22Rv1 (cell line): Measurements from ENCODE around the gene IL34.

Experiments
- H3K27ac ChIP-seq: fragments of 450-650 bp; 2 replicates; pipeline ENCODE4 v1.5.1; 2017
- ZFX ChIP-seq: fragments of 450-650 bp; IDR thresholded peaks from 2 replicates; pipeline ENCODE4 v1.6.1; 2017; ENCODE audit warnings: antibody characterized with exemption, borderline replicate concordance
- TF ChIP-seq, protein P1 (sequence below): fragments of 450-650 bp; IDR thresholded peaks from 2 replicates; pipeline ENCODE4 v1.5.1; 2017; ENCODE audit warnings: mild to moderate bottlenecking

Gene IL34

DNA sequence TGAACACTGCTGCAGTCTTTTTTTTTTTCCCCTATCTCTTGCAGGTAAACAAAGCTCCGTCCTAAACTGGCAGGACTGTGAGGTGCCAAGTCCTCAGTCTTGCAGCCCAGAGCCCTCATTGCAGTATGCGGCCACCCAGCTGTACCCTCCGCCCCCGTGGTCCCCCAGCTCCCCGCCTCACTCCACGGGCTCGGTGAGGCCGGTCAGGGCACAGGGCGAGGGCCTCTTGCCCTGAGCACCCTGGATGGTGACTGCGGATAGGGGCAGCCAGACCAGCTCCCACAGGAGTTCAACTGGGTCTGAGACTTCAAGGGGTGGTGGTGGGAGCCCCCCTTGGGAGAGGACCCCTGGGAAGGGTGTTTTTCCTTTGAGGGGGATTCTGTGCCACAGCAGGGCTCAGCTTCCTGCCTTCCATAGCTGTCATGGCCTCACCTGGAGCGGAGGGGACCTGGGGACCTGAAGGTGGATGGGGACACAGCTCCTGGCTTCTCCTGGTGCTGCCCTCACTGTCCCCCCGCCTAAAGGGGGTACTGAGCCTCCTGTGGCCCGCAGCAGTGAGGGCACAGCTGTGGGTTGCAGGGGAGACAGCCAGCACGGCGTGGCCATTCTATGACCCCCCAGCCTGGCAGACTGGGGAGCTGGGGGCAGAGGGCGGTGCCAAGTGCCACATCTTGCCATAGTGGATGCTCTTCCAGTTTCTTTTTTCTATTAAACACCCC lies 13.8 kb downstream of the IL34 start:
- H3K27ac ChIP-seq, result no peak overlapping the region
- no peak for TF ChIP-seq ZFX
- TF ChIP-seq, protein P1, sequence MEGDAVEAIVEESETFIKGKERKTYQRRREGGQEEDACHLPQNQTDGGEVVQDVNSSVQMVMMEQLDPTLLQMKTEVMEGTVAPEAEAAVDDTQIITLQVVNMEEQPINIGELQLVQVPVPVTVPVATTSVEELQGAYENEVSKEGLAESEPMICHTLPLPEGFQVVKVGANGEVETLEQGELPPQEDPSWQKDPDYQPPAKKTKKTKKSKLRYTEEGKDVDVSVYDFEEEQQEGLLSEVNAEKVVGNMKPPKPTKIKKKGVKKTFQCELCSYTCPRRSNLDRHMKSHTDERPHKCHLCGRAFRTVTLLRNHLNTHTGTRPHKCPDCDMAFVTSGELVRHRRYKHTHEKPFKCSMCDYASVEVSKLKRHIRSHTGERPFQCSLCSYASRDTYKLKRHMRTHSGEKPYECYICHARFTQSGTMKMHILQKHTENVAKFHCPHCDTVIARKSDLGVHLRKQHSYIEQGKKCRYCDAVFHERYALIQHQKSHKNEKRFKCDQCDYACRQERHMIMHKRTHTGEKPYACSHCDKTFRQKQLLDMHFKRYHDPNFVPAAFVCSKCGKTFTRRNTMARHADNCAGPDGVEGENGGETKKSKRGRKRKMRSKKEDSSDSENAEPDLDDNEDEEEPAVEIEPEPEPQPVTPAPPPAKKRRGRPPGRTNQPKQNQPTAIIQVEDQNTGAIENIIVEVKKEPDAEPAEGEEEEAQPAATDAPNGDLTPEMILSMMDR, result no peak

- no peak overlapping the region for H3K27ac ChIP-seq
- TF ChIP-seq ZFX, result no peak
- TF ChIP-seq, protein P1, result no peak
Observed at GRCh38 chr16:70660672-70661350, 14.5 kb downstream of the IL34 start.

DNA sequence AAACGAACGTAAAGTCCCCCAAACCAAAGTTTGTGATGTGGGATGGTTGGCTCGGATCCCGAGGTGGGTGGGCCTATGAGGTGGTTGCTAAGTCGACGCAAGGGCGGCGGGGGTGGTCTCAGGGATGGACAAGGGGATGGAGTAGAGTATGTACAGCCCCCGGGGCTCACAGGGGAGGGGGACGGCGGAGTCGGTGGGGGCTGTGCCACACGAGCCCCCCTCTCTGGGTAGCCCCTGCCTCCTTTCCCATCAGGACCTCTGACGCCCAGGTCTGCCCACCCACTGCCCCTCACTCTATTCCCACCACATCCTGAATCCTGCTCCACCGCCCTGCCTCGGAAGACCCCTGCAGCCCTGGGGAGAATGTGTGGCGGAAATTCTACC lies 15.2 kb downstream of the IL34 start:
- TF ChIP-seq, protein P1, result no peak
- TF ChIP-seq ZFX, result no peak
- no peak overlapping the region for H3K27ac ChIP-seq

DNA sequence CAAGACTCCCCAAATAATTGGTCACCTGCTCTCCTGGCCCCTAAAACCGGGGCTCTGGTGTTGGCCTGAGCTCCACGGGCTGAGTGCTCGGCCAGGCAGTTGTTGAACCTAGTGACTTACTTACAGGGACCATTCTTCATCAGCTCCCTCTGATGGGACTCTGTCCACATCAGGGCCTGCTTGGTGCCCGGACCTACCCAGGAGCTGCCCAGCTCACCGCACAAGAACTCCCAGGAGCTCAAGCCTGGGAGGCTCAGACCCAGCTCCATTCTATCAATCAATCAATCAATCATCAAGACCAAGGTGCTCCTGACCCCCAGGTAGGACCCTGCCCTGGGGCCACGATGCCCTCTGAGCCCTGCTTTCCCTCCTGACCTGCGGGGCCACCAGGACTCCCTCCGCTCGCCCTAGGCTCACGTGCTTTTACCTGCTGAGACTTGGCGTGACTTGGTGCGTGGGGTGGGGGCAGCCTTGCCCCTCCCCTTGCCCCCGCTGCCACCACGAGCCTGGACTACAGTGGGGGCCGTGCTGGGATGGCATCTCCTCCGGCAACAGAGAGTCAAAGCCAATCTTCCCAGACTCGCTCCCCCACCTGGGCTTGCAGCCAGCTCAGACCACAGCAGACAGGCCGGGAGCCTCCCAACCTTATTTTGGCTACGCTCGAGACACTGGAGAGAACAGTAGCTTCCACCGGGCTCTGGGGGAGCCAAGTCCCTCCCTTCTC lies 15.7 kb downstream of the IL34 start:
- H3K27ac ChIP-seq, result no peak overlapping the region
- TF ChIP-seq, protein P1, result no peak
- TF ChIP-seq ZFX, result no peak

GRCh38 chr16:70662991-70663523 lies 16.7 kb downstream of the IL34 start:
- no peak for TF ChIP-seq ZFX
- TF ChIP-seq, protein P1, result no peak
- H3K27ac ChIP-seq, result no peak overlapping the region

DNA sequence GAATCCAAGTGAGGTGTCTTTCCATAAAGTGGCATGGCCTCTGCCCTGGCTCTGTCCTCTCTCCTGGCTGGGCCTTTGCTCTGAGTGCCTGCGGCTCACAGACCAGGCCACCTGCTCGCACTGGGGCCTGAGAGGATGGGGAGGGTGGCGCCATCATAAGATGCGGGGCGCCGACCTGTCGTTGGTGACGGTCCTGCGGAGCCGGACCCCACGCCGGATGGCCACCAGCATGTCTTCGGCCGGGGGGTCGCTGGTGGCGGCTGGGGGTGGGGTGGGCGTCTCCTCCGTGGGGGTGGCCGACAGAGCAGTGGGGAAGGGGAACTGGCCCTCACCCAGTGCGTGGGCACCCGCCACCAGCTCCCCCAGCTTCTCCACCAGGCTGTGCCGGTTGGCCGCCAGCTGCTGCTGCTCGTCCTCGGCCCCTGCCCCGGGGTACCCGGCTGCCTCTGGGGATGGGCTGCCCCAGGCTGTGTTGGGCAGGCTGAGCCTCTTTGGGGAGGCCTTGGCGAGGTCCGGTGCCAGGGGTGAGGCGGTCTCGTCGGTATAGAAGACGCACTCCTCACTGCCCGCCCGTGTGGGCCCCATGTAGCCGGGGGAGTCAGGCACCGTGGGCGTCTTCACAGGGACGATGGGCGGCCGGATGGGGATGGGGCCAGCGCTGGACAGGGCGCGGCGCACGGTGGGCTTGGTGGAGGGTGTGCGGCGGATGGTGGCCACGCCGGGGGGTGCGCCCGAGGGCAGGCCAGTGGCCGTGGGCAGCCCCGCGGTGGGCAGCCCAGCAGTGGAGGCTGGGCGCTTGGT lies 17.4 kb downstream of the IL34 start:
- no peak overlapping the region for H3K27ac ChIP-seq

More for the DNA sequence above, 17.4 kb downstream of the IL34 start:
- no peak for TF ChIP-seq ZFX
- TF ChIP-seq, protein P1, result no peak
